ENCODE results near the gene JAKMIP3. TPM values are rescaled to one million over a fixed set of nuclear protein-coding genes. Genes with fewer than 3 reads are reported as not detected.
A peak's percentile ranks its signal among the peaks of the same experiment; 100 is the strongest.

JAKMIP3 gene
- total RNA-seq, 1 donor from 2014 or later, result 0.17 TPM

GRCh38 chr10:132102717-132103110 lies 37.0 kb downstream of the JAKMIP3 start:
- no peaks in the 10 kb centered on the region for H3K9me3 Mint-ChIP-seq (ENCODE audit: low read depth)
- no peak for TF ChIP-seq CTCF (IDR thresholded peaks at IDR 0.05; ENCODE audit: unreplicated experiment)
- peaks cover 7% of the 10 kb centered on the region for H3K27me3 Mint-ChIP-seq
- no peak overlapping the region for H3K4me3 Mint-ChIP-seq (ENCODE audit: low read depth)
- no peak overlapping the region for H3K27ac Mint-ChIP-seq
- no peak for DNase-seq (ENCODE audit: low spot score, unreplicated experiment)
- H3K4me1 Mint-ChIP-seq (ENCODE audit: low read depth), result no peaks in the 10 kb centered on the region
- H3K36me3 Mint-ChIP-seq (ENCODE audit: insufficient read depth), result no peaks in the 10 kb centered on the region

- Mint-ChIP-seq H3K9me3 (ENCODE audit: low read depth) (no peaks in the 10 kb centered on the region), H3K4me1 (ENCODE audit: low read depth) (no peaks in the 10 kb centered on the region), H3K27me3 (peaks cover 5% of the 10 kb centered on the region), H3K36me3 (ENCODE audit: insufficient read depth) (no peaks in the 10 kb centered on the region), H3K4me3 (ENCODE audit: low read depth) (no peak overlapping the region), H3K27ac (no peak overlapping the region)
- no peak for DNase-seq (ENCODE audit: low spot score, unreplicated experiment)
- TF ChIP-seq CTCF (IDR thresholded peaks at IDR 0.05; ENCODE audit: unreplicated experiment), result no peak
Observed at GRCh38 chr10:132103116-132103910, 37.6 kb downstream of the JAKMIP3 start.

- no peak overlapping the region for H3K4me3 Mint-ChIP-seq (ENCODE audit: low read depth)
- H3K36me3 Mint-ChIP-seq (ENCODE audit: insufficient read depth), result no peaks in the 10 kb centered on the region
- H3K9me3 Mint-ChIP-seq (ENCODE audit: low read depth), result no peaks in the 10 kb centered on the region
- H3K27me3 Mint-ChIP-seq, result peaks cover 5% of the 10 kb centered on the region
- no peak for DNase-seq (ENCODE audit: low spot score, unreplicated experiment)
- H3K27ac Mint-ChIP-seq, result no peak overlapping the region
- no peaks in the 10 kb centered on the region for H3K4me1 Mint-ChIP-seq (ENCODE audit: low read depth)
- TF ChIP-seq CTCF (IDR thresholded peaks at IDR 0.05; ENCODE audit: unreplicated experiment), result no peak
Observed at GRCh38 chr10:132104062-132104461, 38.3 kb downstream of the JAKMIP3 start.

GRCh38 chr10:132104471-132105301 lies 38.9 kb downstream of the JAKMIP3 start:
- H3K36me3 Mint-ChIP-seq (ENCODE audit: insufficient read depth), result no peaks in the 10 kb centered on the region
- no peaks in the 10 kb centered on the region for H3K4me1 Mint-ChIP-seq (ENCODE audit: low read depth)
- no peak for TF ChIP-seq CTCF (IDR thresholded peaks at IDR 0.05; ENCODE audit: unreplicated experiment)
- no peak overlapping the region for H3K27ac Mint-ChIP-seq
- no peak overlapping the region for H3K4me3 Mint-ChIP-seq (ENCODE audit: low read depth)
- no peaks in the 10 kb centered on the region for H3K9me3 Mint-ChIP-seq (ENCODE audit: low read depth)
- peak; percentile 7 for DNase-seq (ENCODE audit: low spot score, unreplicated experiment)
- peaks cover 7% of the 10 kb centered on the region for H3K27me3 Mint-ChIP-seq

- peaks cover 11% of the 10 kb centered on the region for H3K27me3 Mint-ChIP-seq
- no peak for TF ChIP-seq CTCF (IDR thresholded peaks at IDR 0.05; ENCODE audit: unreplicated experiment)
- H3K4me1 Mint-ChIP-seq (ENCODE audit: low read depth), result no peaks in the 10 kb centered on the region
- peak; percentile 8 for DNase-seq (ENCODE audit: low spot score, unreplicated experiment)
- no peaks in the 10 kb centered on the region for H3K36me3 Mint-ChIP-seq (ENCODE audit: insufficient read depth)
- H3K27ac Mint-ChIP-seq, result no peak overlapping the region
- no peak overlapping the region for H3K4me3 Mint-ChIP-seq (ENCODE audit: low read depth)
- no peaks in the 10 kb centered on the region for H3K9me3 Mint-ChIP-seq (ENCODE audit: low read depth)
Observed at GRCh38 chr10:132105302-132105995, 39.7 kb downstream of the JAKMIP3 start.

All from progenitor cell of endocrine pancreas (in vitro differentiated cells).